Heart left ventricle (tissue), 16 donors: ENCODE results near the gene REV3L. TPM values are rescaled to one million over a fixed set of nuclear protein-coding genes. Genes with fewer than 3 reads are reported as not detected.

Experiments used
- ATAC-seq, 4 donors: fragments of 200-7000 bp; cut with Tn5 transposase; one replicate each; pipeline ENCODE4 v1.9.1; 2020 to 2022; ENCODE audit warnings: moderate library complexity in 4 of 4, mild to moderate bottlenecking in 3 of 4, moderate number of reproducible peaks in 1 of 4
- DNase-seq, 5 donors: peaks; one replicate each; pipeline ENCODE4 v3.0.0-alpha.2; 2020
- H3K27ac ChIP-seq, 12 donors: fragments of 200-600 bp; sonication (generic) in 4 of 12; one replicate each; pipeline versions ENCODE4 v1.5.0 to v1.8.0; 2016 to 2022; ENCODE audit warnings: mild to moderate bottlenecking in 2 of 12
- H3K27me3 ChIP-seq, 9 donors: fragments of 200-600 bp; sonication (generic) in 2 of 9; one replicate each; pipeline versions ENCODE4 v1.5.1 to v1.8.0; 2016 to 2022; ENCODE audit warnings: mild to moderate bottlenecking in 3 of 9
- H3K36me3 ChIP-seq, 9 donors: fragments of 200-600 bp; sonication (generic) in 2 of 9; one replicate each; pipeline versions ENCODE4 v1.5.0 to v1.8.0; 2018 to 2022; ENCODE audit warnings: mild to moderate bottlenecking in 2 of 9
- H3K4me1 ChIP-seq, 12 donors: fragments of 200-600 bp; sonication (generic) in 4 of 12; one replicate each; pipeline versions ENCODE4 v1.5.0 to v1.8.0; 2016 to 2022; ENCODE audit warnings: mild to moderate bottlenecking in 3 of 12
- H3K4me3 ChIP-seq, 12 donors: fragments of 200-600 bp; sonication (generic) in 4 of 12; one replicate each; pipeline versions ENCODE4 v1.5.0 to v1.8.0; 2017 to 2022; ENCODE audit warnings: mild to moderate bottlenecking in 9 of 12, moderate library complexity in 4 of 12
- H3K9me3 ChIP-seq, 12 donors: fragments of 200-600 bp; sonication (generic) in 4 of 12; one replicate each; pipeline versions ENCODE4 v1.5.0 to v1.8.0; 2016 to 2022; ENCODE audit warnings: mild to moderate bottlenecking in 1 of 12
- CTCF ChIP-seq, 12 donors: fragments of 200-600 bp; sonication (generic) in 4 of 12; IDR thresholded peaks; one replicate each; pipeline versions ENCODE4 v1.5.0 to v1.8.0; 2018 to 2022; ENCODE audit warnings: antibody characterized with exemption in 12 of 12, mild to moderate bottlenecking in 5 of 12
- POLR2A ChIP-seq, 2 donors: fragments of 450-650 bp; IDR thresholded peaks; one replicate each; pipeline ENCODE4 v1.6.1; 2017; ENCODE audit warnings: antibody characterized with exemption in 2 of 2, mild to moderate bottlenecking in 2 of 2, moderate library complexity in 2 of 2
- WGBS, 4 donors: extraction: QIAGEN DNeasy Blood & Tissue Kit in 2 of 4; methylation state at CpG; one replicate each; pipeline versions ENCODE4 v1.1.5 to v1.1.7; 2013 to 2018; 5-methylcytosine and 5-hydroxymethylcytosine counted together
- intact Hi-C, 10 donors: fragments of 100-400 bp; cut with DNase I; formaldehyde crosslinking; loops; one replicate each; pipeline versions ENCODE4 v1.11.1 to v1.14.2; 2022
- polyA plus RNA-seq, 2 donors: library from polyadenylated mRNA; stranded (reverse); fragments of 200-250 nt; gene quantifications; one replicate each; pipeline ENCODE4 v1.2.3, GENCODE V29; 2013
- total RNA-seq, 9 donors: library from RNA; depleted of rRNA in 2 of 9; stranded (reverse); fragments of >200 nt in 2 of 9; fragmentation: NEBNext Ultra II Directional in 3 of 9; extraction: Animal tissue kit (Norgen Biotek cat#: 25700) in 3 of 9; gene quantifications; one replicate each; pipeline versions ENCODE4 v1.1.0 to v1.2.4, GENCODE V29; 2016 to 2023
- donor health status: ischemic (EF 13 %, LVEDD 7.1; RV severe dilation, severe dysfunction).
- donor health status: healthy with polysubstance abuse.
- donor health status: DM: no; HTN: yes; CAD: no.
- donor health status: DM: no; HTN: no; CAD: no.
- donor health status: ischemic (EF 25% LVEDD 6.9; RV normal size, moderate dysfunction).
- donor health status: ischemic (EF 25% LVEDD 5.7; RV mildly dilated, moderate dysfunction).
- donor health status: healthy.
- donor health status: DM: yes; HTN: yes; CAD: no.
- donor health status: ischemic (EF 35%, LVEDD 5.7; RV mildly dilated, moderate dysfunction).
- donor health status: nonischemic (EF 11% LVEDD 7.7; RV severe dilation, severe dysfunction).
- donor health status: DM: yes; HTN: yes; CAD: no.
- donor health status: PGD.
- donor health status: ischemic (EF 29% LVEDD 5.4; RV normal size, mild dysfunction).
- donor health status: nonischemic (EF 23%, LVEDD 6.1; RV moderate dilation, normal function).

Gene REV3L
- total and polyA plus RNA-seq, 11 donors = 6.1 to 20.0 (median 13.0) TPM

- H3K27ac ChIP-seq = no peak overlapping the region
- intact Hi-C loops = loop anchor here in 3 of 10 donors (10.0 kb wide), 2 partner anchors 394 to 794 kb away; no protein-coding TSS in a partner anchor
- TF ChIP-seq POLR2A (IDR thresholded peaks at IDR 0.05) = no peak
- no peak for TF ChIP-seq CTCF (IDR thresholded peaks at IDR 0.05)
- ATAC-seq (peak in 2 of 4 donors; percentile 18), DNase-seq (no peak)
- H3K9me3 ChIP-seq = no peaks in the 10 kb centered on the region
- peaks cover 0 to 10% (median 0%) of the 10 kb centered on the region in 9 donors for H3K27me3 ChIP-seq
- 38 to 51% (median 43%) methylated on average over 4 of the region's 4 CpGs for WGBS, 4 donors
- peaks cover 0 to 5% (median 0%) of the 10 kb centered on the region in 12 donors for H3K4me1 ChIP-seq
- H3K36me3 ChIP-seq = no peaks in the 10 kb centered on the region
- no peak overlapping the region for H3K4me3 ChIP-seq
Measured at GRCh38 chr6:111250791-111251354, 232.1 kb downstream of the REV3L start.

Other genes starting within 250 kb of the REV3L start
- 10 to 100 TPM in 8 of 9 donors, 1 to 10 TPM in 1; 7.4 to 19.4 (median 12.9) TPM for gene TRAF3IP2, start 122.7 kb upstream of the REV3L start, total RNA-seq
- gene TRAF3IP2, start 122.7 kb upstream of the REV3L start, polyA plus RNA-seq = 10 to 100 TPM; 10.5 to 14.4 TPM